ENCODE data around the gene PSMB11. TPM values are rescaled to one million over a fixed set of nuclear protein-coding genes. Genes with fewer than 3 reads are reported as not detected.

Gene PSMB11
- total RNA-seq, 1 experiment from 2014 or later: not detected

- no peaks in the 10 kb centered on the region for H4K20me1 ChIP-seq (ENCODE audit: insufficient read depth)
- no peaks in the 10 kb centered on the region for H3K9me2 ChIP-seq (ENCODE audit: insufficient read depth)
- no TSS peak for BruUV-seq (replicated peaks)
- no peak overlapping the region for H3K4me3 ChIP-seq (replicated peaks in 1 of 2; ENCODE audit: low read depth in 1 of 2, low read length in 2 of 2)
- ATAC-seq (no peak), DNase-seq (ENCODE audit: low read depth, low spot score) (no peak)
- no peak overlapping the region for H3K9ac ChIP-seq (ENCODE audit: low read length)
- ChIA-PET CTCF (interaction anchor here (2.1 to 9.9 kb wide), 2 partner anchors 48 to 70 kb away, joined by 9 to 175 read pairs; partner anchors contain the start of gene AJUBA), POLR2A (interaction anchor here (1.3 kb wide), 1 partner anchor 41 kb away, joined by 3 read pairs; the partner anchor contains the start of genes ACIN1 and C14orf119), RAD21 (ENCODE audit: low non-redundant PET in 1 of 2, low total read pairs in 2 of 2, uncharacterized antibody in 2 of 2, unreplicated experiment in 2 of 2) (interaction anchor here in 1 of 2 experiments (0.6 to 0.7 kb wide), 2 partner anchors 67 to 468 kb away, joined by 3 read pairs; no protein-coding TSS in a partner anchor)
- H3K4me1 ChIP-seq (ENCODE audit: control insufficient read depth in 1 of 2, insufficient read depth in 2 of 2, low read length in 2 of 2): peaks cover 12 to 28% of the 10 kb centered on the region in 2 experiments
- H3K27me3 ChIP-seq (ENCODE audit: insufficient read depth, low read length): no peaks in the 10 kb centered on the region
- H3K9me3 ChIP-seq (ENCODE audit: control insufficient read depth in 1 of 2, insufficient read depth in 1 of 2, low read depth in 1 of 2, low read length in 2 of 2): no peaks in the 10 kb centered on the region
- H3K27ac ChIP-seq (ENCODE audit: low read depth, low read length): no peak overlapping the region
- no peaks in the 10 kb centered on the region for H3K79me2 ChIP-seq (ENCODE audit: insufficient read depth, low read length)
- peak; percentile 58 for TF ChIP-seq RAD21 (IDR thresholded peaks at IDR 0.05; ENCODE audit: low read depth)
- peak; percentile 33 to 48 (median 37); a peak in 4 of 6 replicates for TF ChIP-seq CTCF (IDR thresholded peaks at IDR 0.05 in 2 of 3, conservative IDR thresholded peaks at IDR 0.05 in 1 of 3; ENCODE audit: borderline replicate concordance in 1 of 3, insufficient read depth in 1 of 3, low read depth in 2 of 3, low read length in 2 of 3)
- no peak for TF ChIP-seq REST (IDR thresholded peaks at IDR 0.05; ENCODE audit: low read depth)
- TF ChIP-seq SIN3A (IDR thresholded peaks at IDR 0.05; ENCODE audit: low read depth): no peak
- intact Hi-C loops (cut with micrococcal nuclease): no loop called here
- peaks cover under 1 to 6% of the 10 kb centered on the region in 2 experiments; a peak in 3 of 4 replicates for H3K36me3 ChIP-seq (ENCODE audit: control insufficient read depth in 1 of 2, insufficient read depth in 2 of 2, low read length in 2 of 2)
- no peak overlapping the region for H3K4me2 ChIP-seq (ENCODE audit: low read length)
- H2AFZ ChIP-seq (ENCODE audit: low read depth, low read length, poor library complexity, severe bottlenecking): no peak overlapping the region
These were observed 12.2 kb downstream of the PSMB11 start for GRCh38 chr14:23054000-23054811.
